Activated CD8-positive, alpha-beta T cell treated with anti-CD3 and anti-CD28 coated beads, Interleukin-2, amount 10 ng/mL, durations not matched to agents 7 days and 5 days (primary cell): ENCODE data around the gene ANKRD9. TPM values are rescaled to one million over a fixed set of nuclear protein-coding genes. Genes with fewer than 3 reads are reported as not detected.
A peak's percentile ranks its signal among the peaks of the same experiment; 100 is the strongest.

Source experiments
- ATAC-seq: fragments of 150-1000 bp; cut with Tn5 transposase; one replicate; pipeline ENCODE4 v1.10.0; 2021; ENCODE audit warnings: moderate library complexity
- CTCF ChIA-PET: fragments of 350-600 bp; sonication (Branson Sonifier 250); formaldehyde crosslinking; loops from one replicate; lab custom pipeline; 2021; ENCODE audit warnings: antibody characterized with exemption; lab: Charles Lee
- POLR2A ChIA-PET: fragments of 350-600 bp; sonication (Branson Sonifier 250); formaldehyde crosslinking; loops from one replicate; lab custom pipeline; 2021; ENCODE audit warnings: antibody characterized with exemption; lab: Charles Lee
- DNase-seq: peaks from one replicate; pipeline ENCODE4 v3.0.0-alpha.2; 2020
- H3K27ac Mint-ChIP-seq: one replicate; pipeline ENCODE4 v1.8.0; 2021; ENCODE audit warnings: mild to moderate bottlenecking, mixed read lengths
- H3K27me3 Mint-ChIP-seq: one replicate; pipeline ENCODE4 v1.8.0; 2021; ENCODE audit warnings: low read depth, mixed read lengths
- H3K36me3 Mint-ChIP-seq: one replicate; pipeline ENCODE4 v1.8.0; 2021; ENCODE audit warnings: low read depth, mixed read lengths
- H3K4me1 Mint-ChIP-seq: one replicate; pipeline ENCODE4 v1.8.0; 2021; ENCODE audit warnings: low read depth, mixed read lengths
- H3K4me3 Mint-ChIP-seq: one replicate; pipeline ENCODE4 v1.8.0; 2021; ENCODE audit warnings: mild to moderate bottlenecking, mixed read lengths
- H3K9me3 Mint-ChIP-seq: one replicate; pipeline ENCODE4 v1.8.0; 2022; ENCODE audit warnings: mixed read lengths; ENCODE audit not compliant: insufficient read depth
- total RNA-seq, 2 experiments: library from RNA; stranded (reverse); gene quantifications; one replicate each; pipeline ENCODE4 v1.2.3, GENCODE V29; 2021

Gene ANKRD9
- total RNA-seq, 2 experiments from 2014 or later = 9.7 to 10.0 TPM

GRCh38 chr14:102507081-102507856 lies 2.3 kb downstream of the ANKRD9 start:
- no peaks in the 10 kb centered on the region for H3K9me3 Mint-ChIP-seq
- H3K27me3 Mint-ChIP-seq = no peaks in the 10 kb centered on the region
- H3K4me3 Mint-ChIP-seq = no peak overlapping the region
- CTCF ChIA-PET = interaction anchor here (1.0 to 1.2 kb wide), 2 partner anchors 16 to 70 kb away, joined by 3 read pairs; no protein-coding TSS in a partner anchor
- POLR2A ChIA-PET = no interaction called here
- H3K27ac Mint-ChIP-seq = no peak overlapping the region
- ATAC-seq (no peak), DNase-seq (no peak)
- peaks cover 16% of the 10 kb centered on the region for H3K4me1 Mint-ChIP-seq
- H3K36me3 Mint-ChIP-seq = peaks cover 5% of the 10 kb centered on the region

- Mint-ChIP-seq H3K36me3 (peaks cover 5% of the 10 kb centered on the region), H3K4me1 (peaks cover 16% of the 10 kb centered on the region), H3K4me3 (no peak overlapping the region), H3K9me3 (no peaks in the 10 kb centered on the region), H3K27ac (no peak overlapping the region), H3K27me3 (no peaks in the 10 kb centered on the region)
- ATAC-seq = no peak
- DNase-seq = no peak
- POLR2A ChIA-PET = no interaction called here
- CTCF ChIA-PET = interaction anchor here (1.0 kb wide), 1 partner anchor 17 kb away, joined by 3 read pairs; no protein-coding TSS in a partner anchor
Measured at GRCh38 chr14:102506626-102506925, 3.0 kb downstream of the ANKRD9 start.

GRCh38 chr14:102505775-102506625 lies 3.6 kb downstream of the ANKRD9 start:
- Mint-ChIP-seq H3K9me3 (no peaks in the 10 kb centered on the region), H3K27me3 (no peaks in the 10 kb centered on the region), H3K4me1 (peaks cover 19% of the 10 kb centered on the region), H3K27ac (no peak overlapping the region), H3K36me3 (peaks cover 5% of the 10 kb centered on the region), H3K4me3 (no peak overlapping the region)
- DNase-seq (no peak), ATAC-seq (no peak)
- POLR2A ChIA-PET = no interaction called here
- CTCF ChIA-PET = interaction anchor here (1.0 kb wide), 1 partner anchor 17 kb away, joined by 3 read pairs; no protein-coding TSS in a partner anchor

- ATAC-seq = no peak
- no peak overlapping the region for H3K27ac Mint-ChIP-seq
- H3K9me3 Mint-ChIP-seq = no peaks in the 10 kb centered on the region
- no peaks in the 10 kb centered on the region for H3K27me3 Mint-ChIP-seq
- H3K36me3 Mint-ChIP-seq = peaks cover 5% of the 10 kb centered on the region
- peaks cover 19% of the 10 kb centered on the region for H3K4me1 Mint-ChIP-seq
- no peak for DNase-seq
- ChIA-PET CTCF (interaction anchor here (1.4 kb wide), 1 partner anchor 67 kb away, joined by 3 read pairs; no protein-coding TSS in a partner anchor), POLR2A (no interaction called here)
- no peak overlapping the region for H3K4me3 Mint-ChIP-seq
Measured at GRCh38 chr14:102505000-102505619, 4.5 kb downstream of the ANKRD9 start.

GRCh38 chr14:102504328-102504999 lies 5.1 kb downstream of the ANKRD9 start:
- ATAC-seq = no peak
- no peak for DNase-seq
- no peaks in the 10 kb centered on the region for H3K9me3 Mint-ChIP-seq
- H3K36me3 Mint-ChIP-seq = peaks cover 5% of the 10 kb centered on the region
- H3K27ac Mint-ChIP-seq = no peak overlapping the region
- ChIA-PET CTCF (interaction anchor here (1.4 kb wide), 1 partner anchor 67 kb away, joined by 3 read pairs; no protein-coding TSS in a partner anchor), POLR2A (no interaction called here)
- H3K4me1 Mint-ChIP-seq = peaks cover 23% of the 10 kb centered on the region
- no peak overlapping the region for H3K4me3 Mint-ChIP-seq
- no peaks in the 10 kb centered on the region for H3K27me3 Mint-ChIP-seq

GRCh38 chr14:102503641-102504327 lies 5.8 kb downstream of the ANKRD9 start:
- Mint-ChIP-seq H3K9me3 (no peaks in the 10 kb centered on the region), H3K36me3 (peaks cover 9% of the 10 kb centered on the region), H3K4me3 (no peak overlapping the region), H3K27me3 (no peaks in the 10 kb centered on the region), H3K4me1 (peaks cover 24% of the 10 kb centered on the region), H3K27ac (no peak overlapping the region)
- ATAC-seq = no peak
- ChIA-PET CTCF (interaction anchor here (1.4 kb wide), 1 partner anchor 66 kb away, joined by 3 read pairs; no protein-coding TSS in a partner anchor), POLR2A (no interaction called here)
- DNase-seq = no peak

- Mint-ChIP-seq H3K4me1 (peaks cover 20% of the 10 kb centered on the region), H3K27ac (no peak overlapping the region), H3K36me3 (peaks cover 8% of the 10 kb centered on the region), H3K4me3 (no peak overlapping the region), H3K27me3 (no peaks in the 10 kb centered on the region), H3K9me3 (no peaks in the 10 kb centered on the region)
- POLR2A ChIA-PET = no interaction called here
- ATAC-seq = no peak
- CTCF ChIA-PET = interaction anchor here (1.2 kb wide), 1 partner anchor 92 kb away, joined by 4 read pairs; no protein-coding TSS in a partner anchor
- DNase-seq = no peak
Measured at GRCh38 chr14:102502571-102502970, 7.0 kb downstream of the ANKRD9 start.

- peaks cover 20% of the 10 kb centered on the region for H3K4me1 Mint-ChIP-seq
- H3K4me3 Mint-ChIP-seq = no peak overlapping the region
- ChIA-PET CTCF (interaction anchor here (1.2 to 1.8 kb wide), 2 partner anchors 63 to 93 kb away, joined by 4 to 8 read pairs; no protein-coding TSS in a partner anchor), POLR2A (no interaction called here)
- H3K9me3 Mint-ChIP-seq = no peaks in the 10 kb centered on the region
- peaks cover 8% of the 10 kb centered on the region for H3K36me3 Mint-ChIP-seq
- H3K27ac Mint-ChIP-seq = no peak overlapping the region
- DNase-seq = no peak
- ATAC-seq = no peak
- no peaks in the 10 kb centered on the region for H3K27me3 Mint-ChIP-seq
Measured at GRCh38 chr14:102501751-102502315, 7.7 kb downstream of the ANKRD9 start.

- ChIA-PET CTCF (interaction anchor here (1.0 to 1.8 kb wide), 3 partner anchors 9 to 62 kb away, joined by 4 to 8 read pairs (median 4); partner anchors contain the start of gene ANKRD9), POLR2A (no interaction called here)
- Mint-ChIP-seq H3K9me3 (no peaks in the 10 kb centered on the region), H3K27me3 (no peaks in the 10 kb centered on the region), H3K27ac (peak overlapping the region; percentile 39), H3K4me1 (peaks cover 20% of the 10 kb centered on the region), H3K36me3 (peaks cover 5% of the 10 kb centered on the region), H3K4me3 (no peak overlapping the region)
- DNase-seq (no peak), ATAC-seq (no peak)
Measured at GRCh38 chr14:102500713-102501112, 8.9 kb downstream of the ANKRD9 start.

- DNase-seq = peak; percentile 47
- no peaks in the 10 kb centered on the region for H3K27me3 Mint-ChIP-seq
- H3K9me3 Mint-ChIP-seq = no peaks in the 10 kb centered on the region
- H3K27ac Mint-ChIP-seq = peak overlapping the region; percentile 39
- ChIA-PET CTCF (interaction anchor here (1.0 to 1.8 kb wide), 3 partner anchors 10 to 62 kb away, joined by 4 to 8 read pairs (median 4); partner anchors contain the start of gene ANKRD9), POLR2A (no interaction called here)
- peak; percentile 36 for ATAC-seq
- H3K4me3 Mint-ChIP-seq = no peak overlapping the region
- H3K36me3 Mint-ChIP-seq = peaks cover 5% of the 10 kb centered on the region
- peaks cover 20% of the 10 kb centered on the region for H3K4me1 Mint-ChIP-seq
Measured at GRCh38 chr14:102500158-102500662, 9.4 kb downstream of the ANKRD9 start.
